GM21423 (cell line): ENCODE results near the gene EMC1.
"Not testable (repeated sequence)": the region's sequence is repeated elsewhere in the genome, so short reads cannot be mapped to it uniquely, and the experiment has no call there.

Experiments used
- ATAC-seq: cut with Tn5 transposase; IDR thresholded peaks from one replicate; pipeline ENCODE4 v1.9.1; 2021; ENCODE audit warnings: mild to moderate bottlenecking, moderate library complexity; ENCODE audit not compliant: unreplicated experiment

EMC1 gene

GRCh38 chr1:19196331-19196730 lies 55.0 kb downstream of the EMC1 start:
- no peak for ATAC-seq

DNA sequence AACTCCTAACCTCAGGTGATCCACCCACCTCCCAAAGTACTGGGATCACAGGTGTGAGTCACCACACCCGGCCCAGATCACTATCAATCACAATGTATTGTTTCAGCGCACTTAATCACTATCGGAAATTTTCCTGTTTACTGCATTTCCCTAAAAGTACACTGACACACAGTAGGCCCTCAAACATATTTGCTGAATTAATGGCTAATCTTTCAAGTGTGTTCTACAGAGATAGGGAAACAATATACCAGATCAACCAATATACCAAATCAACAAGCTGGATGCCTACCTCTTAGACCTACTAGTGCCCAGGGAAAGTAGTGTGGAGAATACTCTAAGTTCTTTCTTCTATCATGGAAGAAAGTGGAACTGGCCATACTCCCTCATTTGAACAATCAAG lies 58.3 kb downstream of the EMC1 start:
- no peak for ATAC-seq

GRCh38 chr1:19191811-19192210 lies 59.5 kb downstream of the EMC1 start:
- ATAC-seq = no peak

- no peak for ATAC-seq
Observed at GRCh38 chr1:19190468-19190867, 60.9 kb downstream of the EMC1 start.

DNA sequence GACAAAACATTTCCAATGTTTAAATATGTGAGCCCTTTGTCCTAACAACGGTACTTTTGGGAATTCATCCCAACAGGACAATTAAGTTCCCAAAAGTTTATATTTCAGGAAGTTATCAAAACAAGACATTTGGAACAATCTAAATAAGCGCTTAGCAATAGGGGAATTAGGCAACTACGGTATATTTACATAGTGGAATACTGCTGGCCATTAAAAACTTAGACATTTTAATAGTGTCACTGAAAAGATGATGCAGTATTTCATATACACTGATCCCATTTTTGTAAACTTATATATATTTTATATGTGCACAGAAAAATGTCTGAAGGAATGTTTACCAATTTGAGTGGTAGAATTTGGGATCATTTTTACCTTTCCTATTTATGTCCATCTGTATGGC lies 62.1 kb downstream of the EMC1 start:
- ATAC-seq = no peak

DNA sequence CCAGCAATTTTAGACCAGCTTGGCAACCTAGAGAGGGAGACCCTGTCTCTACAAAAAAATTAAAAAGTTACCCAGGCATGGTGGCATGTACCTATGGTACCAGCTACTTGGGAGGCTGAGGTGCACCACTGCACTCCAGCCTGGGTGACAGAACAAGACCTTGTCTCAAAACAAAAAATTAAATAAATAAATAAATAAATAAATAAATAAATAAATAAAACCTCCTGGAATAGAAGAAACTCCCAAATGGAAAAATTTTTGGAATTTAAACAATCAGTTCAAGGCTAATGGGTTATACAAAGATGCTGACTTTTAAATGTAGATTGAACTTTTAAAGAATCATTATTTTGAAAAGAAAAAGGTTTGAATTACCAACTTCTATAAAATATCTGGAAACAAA lies 63.5 kb downstream of the EMC1 start:
- no peak for ATAC-seq

GRCh38 chr1:19186001-19186400 lies 65.3 kb downstream of the EMC1 start:
- no peak for ATAC-seq

DNA sequence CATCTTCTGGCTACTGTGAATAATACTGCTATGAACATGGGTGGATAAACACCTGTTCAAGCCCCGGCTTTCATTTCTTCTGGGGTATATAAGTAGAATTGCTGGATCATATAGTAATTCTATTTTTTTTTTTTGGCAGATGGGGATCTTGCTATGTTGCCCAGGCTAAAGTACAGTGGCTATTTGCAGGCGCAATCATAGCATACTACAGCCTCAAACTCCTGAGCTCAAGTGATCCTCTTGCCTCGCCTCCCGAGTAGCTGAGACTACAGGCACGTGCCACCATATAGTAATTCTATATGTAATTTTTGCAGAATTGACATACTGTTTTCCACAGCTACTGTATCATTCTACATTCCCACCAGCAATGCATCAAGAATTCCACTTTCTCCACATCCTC lies 69.1 kb downstream of the EMC1 start:
- ATAC-seq = no peak

DNA sequence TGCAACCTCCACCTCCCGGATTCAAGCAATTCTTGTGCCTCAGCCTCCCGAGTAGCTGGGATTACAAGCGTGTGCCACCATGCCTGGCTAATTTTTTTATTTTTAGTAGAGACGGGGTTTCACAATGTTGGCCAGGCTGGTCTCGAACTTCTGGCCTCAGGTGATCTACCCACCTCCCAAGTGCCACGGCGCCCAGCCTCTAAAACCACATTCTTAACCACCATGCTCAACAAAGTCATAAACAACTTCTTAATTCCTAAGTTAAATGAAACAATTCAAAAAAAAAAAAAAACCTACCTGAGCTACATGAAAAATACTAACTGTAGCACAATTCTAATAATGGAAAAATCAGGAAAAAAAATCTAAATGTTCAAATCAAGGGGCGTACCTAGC lies 71.1 kb downstream of the EMC1 start:
- not testable (repeated sequence) for ATAC-seq

DNA sequence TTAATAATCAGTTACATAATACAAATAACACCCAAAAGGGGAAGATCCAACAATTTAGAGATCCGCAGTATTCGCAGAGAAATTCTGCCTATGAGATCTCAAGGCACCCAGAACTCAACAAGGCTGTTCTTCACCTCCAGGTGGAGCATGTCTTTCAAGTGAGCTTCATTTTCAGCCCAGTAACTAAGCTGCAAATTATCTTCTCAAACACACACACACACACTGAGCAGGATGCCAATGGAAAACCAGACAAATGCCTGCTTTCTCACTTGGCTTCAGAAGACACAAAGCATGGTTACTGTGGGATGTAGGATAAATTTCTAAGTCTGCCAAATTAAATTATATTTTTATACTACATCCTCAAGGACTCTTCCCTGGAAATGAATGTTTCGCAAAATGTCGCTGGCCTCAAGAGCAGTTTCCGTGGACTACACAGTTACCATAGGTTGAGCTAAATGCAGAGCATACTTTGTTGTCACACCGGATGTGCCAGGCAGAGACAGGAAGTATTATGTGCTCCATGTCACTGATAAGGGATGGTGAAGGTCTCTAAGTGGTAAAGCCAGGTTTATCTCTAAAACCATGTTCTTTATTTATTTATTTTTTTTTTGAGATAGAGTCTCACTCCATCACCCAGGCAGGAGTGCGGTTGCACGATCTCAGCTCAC lies 71.6 kb downstream of the EMC1 start:
- no peak for ATAC-seq

DNA sequence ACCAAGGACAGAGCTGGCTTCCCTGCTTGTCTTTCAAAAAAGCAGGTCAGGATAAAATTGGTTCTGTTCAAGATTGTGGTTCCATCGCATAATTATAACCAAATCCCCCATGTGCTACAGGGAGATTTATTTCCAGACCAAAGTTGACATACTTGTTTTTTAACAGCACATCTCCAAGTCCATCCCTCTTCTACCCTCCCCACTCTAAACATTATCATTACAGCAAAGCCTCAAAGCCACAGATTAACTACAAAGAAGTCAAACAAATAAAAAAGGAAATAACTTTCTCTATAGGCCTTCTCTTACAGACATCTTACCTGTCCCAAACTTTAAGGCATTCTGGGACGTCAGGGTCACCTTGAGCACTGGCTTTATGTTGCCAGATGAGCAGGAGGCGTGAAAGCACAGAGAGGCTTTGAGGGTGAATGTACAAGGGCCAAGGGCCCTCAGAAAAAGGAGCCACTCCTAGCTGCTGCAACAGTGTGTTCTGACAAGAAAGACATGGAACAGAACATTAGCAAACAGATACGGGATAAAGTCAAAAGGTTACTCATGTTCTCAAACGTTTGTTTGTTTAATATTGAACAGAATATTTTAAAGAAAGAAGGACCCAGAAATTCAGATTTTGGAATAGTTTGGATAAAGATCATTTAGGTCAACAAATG lies 72.5 kb downstream of the EMC1 start:
- no peak for ATAC-seq

GRCh38 chr1:19177811-19178210 lies 73.5 kb downstream of the EMC1 start:
- no peak for ATAC-seq

DNA sequence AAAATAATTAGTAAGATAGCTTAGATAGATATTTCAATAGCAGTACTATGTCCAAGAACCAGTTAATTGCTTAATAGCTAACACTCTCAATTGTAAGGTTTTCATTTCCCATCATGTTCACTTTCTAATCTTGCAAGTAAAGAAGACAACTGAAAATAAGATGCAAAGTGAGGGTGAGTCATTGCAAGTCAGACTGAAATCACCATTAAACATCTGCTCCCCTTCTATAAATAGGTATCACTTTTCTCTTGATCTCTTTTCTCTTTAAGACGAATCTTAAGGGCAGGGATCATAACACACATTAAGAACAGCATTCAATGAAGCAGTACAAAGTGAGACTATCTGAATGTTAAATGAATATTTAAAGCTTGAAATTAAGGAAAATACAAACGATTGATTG lies 81.7 kb downstream of the EMC1 start:
- ATAC-seq = no peak

DNA sequence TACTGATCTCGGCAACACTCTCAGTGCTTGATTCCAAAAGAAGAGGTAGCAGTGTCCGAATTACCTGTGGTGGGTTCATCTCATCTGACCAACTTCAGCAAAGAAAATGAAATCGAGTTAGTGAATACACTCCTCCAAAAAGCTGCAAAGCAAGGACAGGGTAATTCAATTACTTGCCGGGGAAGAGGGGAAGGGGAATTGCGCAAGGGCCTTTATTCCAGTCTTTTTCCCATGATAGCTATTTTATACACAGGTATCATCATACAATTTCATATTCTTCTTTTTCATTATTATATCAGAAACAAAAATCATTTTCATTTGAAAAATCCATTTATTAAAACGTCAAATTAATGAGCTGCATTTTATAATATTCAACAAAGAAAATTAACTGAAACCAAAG lies 84.2 kb downstream of the EMC1 start:
- ATAC-seq = no peak

- ATAC-seq = no peak
Observed at GRCh38 chr1:19166066-19166465, 85.3 kb downstream of the EMC1 start.
